ENCODE measurements around the gene OXCT1.
"Not testable (repeated sequence)": the region's sequence is repeated elsewhere in the genome, so short reads cannot be mapped to it uniquely, and the experiment has no call there.

Gene OXCT1

DNA sequence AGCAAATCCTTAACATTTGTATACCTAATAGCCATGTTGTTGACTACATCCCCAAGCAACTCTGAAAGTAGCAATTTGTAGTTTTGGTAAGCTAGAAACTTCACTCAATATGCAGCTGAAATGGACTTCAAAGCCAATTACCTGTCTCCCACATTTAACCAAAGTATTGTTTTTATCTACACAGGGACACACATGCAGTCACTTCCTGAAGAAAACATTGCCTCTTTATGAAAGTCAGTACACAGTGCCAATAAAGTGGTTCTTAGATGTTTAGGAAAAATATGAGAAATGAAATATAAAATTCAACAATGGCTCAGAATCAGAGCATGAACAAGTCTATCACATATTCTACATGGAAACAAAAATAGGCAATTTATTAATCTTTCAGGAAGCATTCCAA, 49.2 kb downstream of the OXCT1 start:
- no peak for DNase-seq (ENCODE audit: low spot score)

DNA sequence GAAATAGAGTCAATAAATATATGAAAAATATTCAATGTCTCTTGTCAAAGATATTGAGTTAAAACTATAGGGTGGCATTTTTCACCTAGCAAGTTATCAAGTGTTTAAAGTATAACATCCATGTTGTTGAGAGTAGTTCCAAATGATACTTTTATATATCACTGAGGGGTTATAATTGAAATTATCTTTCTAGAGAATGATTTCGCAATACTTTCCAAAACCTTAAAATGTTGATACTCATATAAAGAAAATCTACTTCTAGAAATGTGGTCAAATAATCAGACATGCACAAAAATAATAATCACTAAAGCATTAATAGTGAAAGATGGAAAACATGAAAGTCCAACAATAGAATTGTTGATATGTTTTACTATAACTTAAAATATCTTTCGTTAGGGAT, 50.1 kb downstream of the OXCT1 start:
- DNase-seq (ENCODE audit: low spot score), result no peak

DNA sequence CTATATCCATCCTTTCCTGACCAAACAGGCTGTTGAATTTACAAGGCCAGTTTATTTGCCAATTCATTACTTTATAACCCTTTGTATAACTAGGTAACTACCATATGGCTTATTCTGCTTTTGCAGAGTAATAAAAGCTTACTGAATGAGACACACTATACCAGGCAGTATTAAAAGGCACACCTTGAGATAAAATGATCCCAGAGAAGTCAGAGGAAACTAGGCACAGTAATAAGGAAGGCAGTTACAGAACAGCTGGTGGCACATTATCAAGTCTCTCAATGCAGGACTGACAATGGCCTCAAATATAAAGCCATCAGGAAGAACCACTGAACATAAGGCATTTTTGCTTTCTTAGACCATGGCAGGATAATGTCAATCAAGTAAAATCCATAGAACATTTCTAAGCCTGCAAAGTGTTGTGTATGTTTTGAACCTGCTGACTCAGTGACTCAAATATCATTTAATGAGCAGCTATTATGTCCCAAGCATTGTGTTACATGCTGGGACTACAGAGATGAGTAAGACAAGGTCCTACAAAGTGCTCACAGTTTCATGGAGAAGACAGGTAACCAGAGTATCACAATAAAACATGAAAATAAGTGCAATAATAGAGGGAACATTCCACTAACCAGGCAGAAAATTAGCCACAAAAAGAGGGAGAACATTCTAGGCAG, 52.5 kb downstream of the OXCT1 start:
- no peak for DNase-seq (ENCODE audit: low spot score)

DNA sequence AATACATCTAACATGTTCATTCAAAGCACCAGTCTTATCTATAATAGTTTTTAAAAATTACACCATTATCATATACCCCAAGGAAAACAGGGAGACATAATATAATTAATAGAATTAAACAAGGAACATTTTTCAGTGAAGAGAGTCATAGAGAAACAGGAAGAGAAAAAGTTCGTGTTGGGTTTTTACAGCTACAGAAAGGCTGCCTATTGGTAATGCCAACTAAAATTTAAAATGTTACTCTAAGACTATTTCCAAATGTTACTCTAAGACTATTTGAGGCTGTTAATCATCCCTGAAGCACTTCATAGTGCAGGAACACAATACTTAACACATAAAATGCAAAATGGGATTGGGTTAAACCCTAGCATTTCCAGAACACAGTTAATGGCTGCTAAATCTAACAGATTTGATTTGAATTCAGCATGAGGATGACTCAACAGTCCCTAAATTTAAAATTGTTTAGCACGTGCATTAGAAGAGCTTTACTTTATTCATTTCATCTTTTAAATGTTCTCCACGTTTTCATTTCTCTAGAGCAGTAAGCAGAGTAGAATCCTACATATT, 54.5 kb downstream of the OXCT1 start:
- no peak for DNase-seq (ENCODE audit: low spot score)

DNA sequence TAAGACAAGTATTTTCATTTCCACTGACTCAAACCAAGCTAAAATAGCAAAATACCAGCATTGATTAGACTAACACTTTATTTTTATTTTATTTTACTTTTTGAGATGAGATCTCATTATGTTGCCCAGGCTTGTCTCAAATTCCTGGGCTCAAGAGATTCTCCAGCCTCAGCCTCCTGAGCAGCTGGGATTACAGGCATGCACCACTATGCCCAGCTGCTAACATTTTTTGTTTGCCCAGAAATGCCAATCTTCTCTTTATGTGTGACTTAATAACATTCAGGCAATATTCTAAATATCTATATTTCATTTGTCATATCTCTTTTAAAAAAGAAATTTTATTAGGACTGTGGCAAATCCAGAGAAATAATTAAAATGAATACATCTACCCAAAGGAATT, 55.0 kb downstream of the OXCT1 start:
- no peak for DNase-seq (ENCODE audit: low spot score)

DNA sequence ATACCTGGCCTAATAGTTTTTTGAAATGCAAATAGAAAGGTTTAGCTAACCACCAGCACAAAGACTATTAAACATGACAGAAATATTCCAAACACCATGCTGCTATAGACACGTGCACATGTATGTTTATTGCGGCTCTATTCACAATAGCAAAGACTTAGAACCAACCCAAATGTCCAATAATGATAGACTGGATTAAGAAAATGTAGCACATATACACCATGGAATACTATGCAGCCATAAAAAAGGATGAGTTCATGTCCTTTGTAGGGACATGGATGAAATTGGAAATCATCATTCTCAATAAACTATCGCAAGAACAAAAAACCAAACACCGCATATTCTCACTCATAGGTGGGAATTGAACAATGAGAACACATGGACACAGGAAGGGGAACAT, 55.9 kb downstream of the OXCT1 start:
- not testable (repeated sequence) for DNase-seq (ENCODE audit: low spot score)

DNA sequence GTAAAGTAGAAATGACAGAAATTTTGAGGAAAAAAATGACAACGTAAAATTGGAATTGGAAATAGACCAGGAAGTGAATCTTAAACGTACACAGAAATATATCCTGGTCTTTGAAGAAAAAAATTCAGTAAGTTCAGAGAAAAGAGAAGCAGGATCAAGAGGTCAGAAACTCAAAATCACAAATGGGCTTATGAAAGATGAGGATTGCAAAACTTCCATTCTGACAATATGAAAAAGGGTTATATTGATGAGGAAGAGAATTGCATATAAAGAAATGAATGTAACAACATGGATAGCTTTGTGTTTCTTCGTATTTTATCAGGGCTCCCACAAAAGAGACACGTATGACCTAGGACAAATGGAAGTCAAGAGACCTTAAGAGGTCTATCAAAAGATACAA, 58.1 kb downstream of the OXCT1 start:
- no peak for DNase-seq (ENCODE audit: low spot score)

DNA sequence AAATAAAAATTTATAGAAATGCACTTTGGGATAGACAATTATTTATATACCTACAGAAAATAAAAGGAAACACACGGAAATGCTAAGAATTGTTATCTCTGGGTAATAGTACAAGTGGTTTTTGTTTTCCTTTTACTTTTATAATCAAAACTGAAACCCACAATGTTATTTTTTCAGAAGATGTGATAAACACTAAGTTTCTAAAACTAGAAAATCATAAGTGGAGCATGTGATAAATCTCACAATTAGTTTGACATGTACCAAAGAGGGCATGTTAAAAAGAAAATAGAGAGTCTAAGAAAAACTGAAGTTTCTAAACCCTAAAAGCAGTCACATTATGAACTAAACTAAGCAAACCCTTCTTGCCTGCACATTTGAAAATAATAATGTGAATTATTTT, 61.1 kb downstream of the OXCT1 start:
- DNase-seq (ENCODE audit: low spot score), result no peak

DNA sequence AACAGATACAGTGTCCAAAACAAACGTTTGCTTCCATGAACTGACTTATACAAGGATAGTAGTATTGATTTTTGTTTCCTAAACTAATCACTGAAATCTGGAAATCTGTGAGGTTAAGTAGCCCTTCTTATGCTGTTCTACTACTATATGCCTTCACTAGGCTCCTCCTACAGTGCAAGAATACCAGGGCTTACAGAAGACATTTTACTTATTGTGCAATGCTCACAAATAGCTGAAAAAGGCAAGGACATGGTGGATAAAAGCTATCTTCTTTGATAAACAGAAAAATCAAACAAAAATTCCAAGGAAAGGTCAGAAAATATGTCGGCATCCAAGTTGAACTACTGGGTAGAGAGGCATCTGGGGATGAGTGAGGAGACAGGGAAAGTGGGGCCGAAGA, 61.9 kb downstream of the OXCT1 start:
- DNase-seq (ENCODE audit: low spot score), result no peak

DNA sequence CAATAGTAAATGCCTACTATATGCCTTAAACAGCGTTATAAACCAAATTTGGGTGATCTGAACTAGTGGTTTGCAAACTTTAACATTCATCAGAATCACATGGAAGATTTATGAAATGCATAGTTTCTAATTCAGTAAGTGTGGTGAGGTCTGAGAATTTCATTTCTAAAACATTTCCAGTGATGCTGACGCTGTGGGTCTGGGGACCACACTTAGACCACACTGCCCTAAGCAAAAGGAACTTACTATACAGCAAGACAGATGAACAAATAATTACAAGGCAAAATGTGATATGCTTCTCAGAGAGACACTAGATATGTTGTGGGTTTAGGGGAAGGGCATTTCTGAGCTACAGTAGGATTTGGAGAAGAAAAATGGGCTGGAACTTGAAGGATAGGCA, 72.6 kb downstream of the OXCT1 start:
- no peak for DNase-seq (ENCODE audit: low spot score)

DNA sequence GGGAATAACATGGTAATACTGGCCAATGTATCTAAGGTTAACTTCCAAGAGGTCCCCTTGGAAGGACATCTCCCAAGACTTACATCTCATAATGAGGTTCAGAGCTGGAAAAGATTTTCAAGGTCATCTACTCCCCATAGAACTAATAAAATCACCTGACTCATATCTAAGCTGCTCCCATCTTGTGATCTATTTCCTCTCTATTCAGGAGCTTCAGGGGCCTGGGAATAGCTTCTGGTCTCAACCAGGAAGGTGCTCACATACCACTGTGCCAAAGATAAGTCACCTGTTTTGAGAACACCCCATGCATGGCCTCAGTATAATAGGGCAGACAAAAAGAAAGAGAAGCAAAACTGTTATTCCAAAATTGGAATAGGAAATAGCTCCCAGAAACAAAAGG, 74.2 kb downstream of the OXCT1 start:
- DNase-seq (ENCODE audit: low spot score), result no peak

DNA sequence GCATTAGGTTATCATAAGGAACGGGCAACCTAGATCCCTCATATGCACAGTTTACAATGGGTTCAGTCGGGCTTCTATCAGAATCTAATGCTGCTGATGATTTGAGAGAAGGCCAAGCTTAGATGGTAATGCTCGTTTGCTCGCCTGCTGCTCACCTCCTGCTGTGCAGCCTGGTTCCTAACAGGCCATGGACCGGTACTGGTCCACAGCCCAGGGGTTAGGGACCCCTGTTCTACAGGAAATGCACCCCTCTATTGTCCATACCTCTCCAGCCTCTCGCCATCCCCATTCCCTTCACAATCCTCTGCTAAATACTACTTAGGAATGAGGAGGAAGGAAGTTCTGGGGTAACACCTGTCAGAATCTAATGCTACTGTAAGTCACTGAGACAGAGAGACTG, 75.1 kb downstream of the OXCT1 start:
- DNase-seq (ENCODE audit: low spot score), result no peak

DNA sequence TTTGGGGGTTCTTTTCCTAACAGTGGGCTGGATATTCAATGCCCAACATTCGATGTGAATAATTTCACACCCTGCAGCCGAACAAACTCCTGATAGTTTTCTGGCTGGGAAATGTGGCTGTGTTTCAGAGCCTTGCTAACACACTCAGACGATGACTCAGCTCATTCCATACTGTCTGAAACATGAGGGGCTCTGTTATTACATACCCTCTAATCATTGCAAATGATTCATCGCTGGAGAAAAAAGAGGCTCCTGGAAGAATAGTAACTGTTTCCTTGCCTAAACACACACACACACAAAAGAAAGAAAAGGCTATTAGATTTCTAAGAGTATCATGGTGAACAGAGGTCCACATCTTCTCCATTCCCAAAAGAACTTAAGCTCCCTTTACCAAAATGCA, 75.8 kb downstream of the OXCT1 start:
- no peak for DNase-seq (ENCODE audit: low spot score)

DNA sequence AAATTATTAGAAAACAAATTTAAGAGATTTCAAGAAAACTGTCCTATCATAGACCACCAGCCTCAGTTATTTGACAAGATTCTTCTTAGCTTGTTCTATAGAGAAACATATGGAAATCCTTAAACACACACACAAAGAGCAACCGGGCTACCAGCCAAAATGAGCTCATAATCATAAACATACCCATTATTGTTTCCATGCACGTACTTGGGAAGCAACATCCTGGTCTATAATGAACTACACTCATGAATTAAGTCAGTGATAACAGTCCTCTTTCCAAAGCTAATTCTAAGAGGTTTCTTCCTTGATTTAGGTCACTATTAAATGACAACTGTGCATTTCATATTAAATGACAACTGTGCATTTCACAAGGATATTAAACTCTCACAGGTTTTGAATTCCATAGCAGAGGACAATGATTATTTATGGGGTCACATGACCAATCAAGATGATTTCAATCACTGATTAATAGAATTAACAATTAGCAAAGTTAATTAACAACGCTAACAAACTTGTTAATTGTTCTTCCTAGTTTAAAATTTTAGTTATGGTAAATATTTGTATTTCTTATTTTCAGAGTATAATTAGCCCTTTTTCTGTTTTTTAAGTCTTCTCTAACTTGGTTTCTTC, 77.0 kb downstream of the OXCT1 start:
- DNase-seq (ENCODE audit: low spot score), result no peak

DNA sequence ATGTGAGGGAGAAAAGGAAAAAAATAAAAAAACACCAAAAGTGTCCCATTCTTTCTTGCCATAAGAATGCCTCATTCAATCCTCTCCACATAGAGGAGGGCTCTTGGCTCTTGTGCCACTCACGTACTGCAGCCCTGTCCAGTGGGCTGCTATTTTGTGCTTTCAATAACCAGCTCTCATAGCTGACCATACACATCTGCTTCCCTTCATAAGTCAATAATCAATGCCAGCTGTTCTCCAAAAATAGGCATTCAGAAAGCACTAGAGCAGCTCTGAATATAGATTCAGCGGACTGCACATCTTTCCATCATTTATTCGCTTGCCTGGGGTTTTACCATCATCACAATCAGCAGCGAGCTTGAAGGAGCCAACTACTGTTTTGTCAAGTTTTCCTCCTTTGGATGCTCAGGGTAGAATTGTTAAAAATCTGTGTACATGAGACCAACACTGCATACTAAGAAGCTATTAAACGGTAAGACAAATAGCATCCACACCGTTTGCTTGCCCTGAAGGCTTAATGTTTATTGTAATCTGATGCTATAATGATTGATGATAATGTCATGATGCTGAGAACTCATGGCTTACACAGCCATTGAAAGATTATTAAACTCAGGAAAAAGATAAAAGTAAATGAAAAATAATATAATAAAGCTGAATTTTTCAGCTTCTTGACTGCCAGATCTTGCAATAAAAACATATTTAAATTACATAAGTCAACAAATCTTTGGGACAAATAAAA, 80.0 kb downstream of the OXCT1 start:
- no peak for DNase-seq (ENCODE audit: low spot score)

DNA sequence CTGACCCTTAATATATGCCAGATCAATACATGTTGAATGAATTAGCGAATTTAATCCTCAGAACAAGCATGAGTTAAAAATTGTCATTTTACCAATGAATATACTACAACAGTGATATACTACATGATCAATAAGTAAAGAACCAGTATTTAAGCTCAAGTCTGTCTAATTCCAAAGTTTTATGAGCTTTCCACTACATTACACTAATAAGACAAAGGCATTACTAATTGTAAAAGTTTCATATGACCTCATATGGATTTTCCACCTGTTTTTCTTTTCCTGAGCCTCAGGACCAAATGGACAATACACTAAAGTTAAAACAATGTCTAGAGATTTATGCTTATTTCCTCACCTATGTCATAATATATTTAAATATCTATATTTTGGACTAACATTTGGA, 80.8 kb downstream of the OXCT1 start:
- DNase-seq (ENCODE audit: low spot score), result no peak

DNA sequence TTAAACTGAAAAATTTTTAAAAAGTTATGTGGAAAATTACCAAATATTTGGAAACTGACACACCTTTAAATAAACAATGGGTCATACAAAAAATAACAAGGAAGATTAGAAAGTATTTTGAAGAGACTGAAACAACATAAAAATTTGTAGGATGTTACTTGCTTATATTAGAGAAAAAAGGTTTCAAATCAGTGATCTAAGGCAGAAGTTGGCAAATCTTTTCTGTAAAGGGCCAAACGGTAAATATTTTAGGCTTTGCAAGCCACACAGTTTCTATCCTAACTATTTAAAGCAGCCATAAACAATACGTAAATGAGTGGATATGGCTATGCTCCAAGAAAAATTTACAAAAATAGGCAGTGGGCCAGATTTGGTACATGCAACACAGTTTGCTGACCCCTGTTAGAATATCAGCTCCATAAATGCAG, 81.3 kb downstream of the OXCT1 start:
- no peak for DNase-seq (ENCODE audit: low spot score)

DNA sequence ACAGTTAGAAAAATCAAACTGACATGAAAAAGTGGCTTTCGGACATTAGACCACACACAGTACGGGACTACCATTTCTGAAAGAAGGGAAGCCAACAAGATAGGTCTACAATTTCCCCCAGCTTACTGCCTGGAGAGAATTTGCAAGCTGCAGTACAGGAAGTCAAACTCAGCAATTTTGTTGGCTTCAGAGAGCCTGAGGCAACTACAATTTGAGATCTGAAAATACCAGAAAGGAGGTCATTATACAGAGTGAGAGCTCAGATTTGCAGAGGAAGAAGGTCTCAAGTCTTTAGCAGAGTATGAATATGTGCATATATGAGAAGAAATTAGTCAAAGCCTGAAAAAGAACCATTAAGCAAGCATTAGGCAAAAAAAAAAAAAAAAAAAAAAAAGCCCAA, 83.0 kb downstream of the OXCT1 start:
- DNase-seq (ENCODE audit: low spot score), result no peak

DNA sequence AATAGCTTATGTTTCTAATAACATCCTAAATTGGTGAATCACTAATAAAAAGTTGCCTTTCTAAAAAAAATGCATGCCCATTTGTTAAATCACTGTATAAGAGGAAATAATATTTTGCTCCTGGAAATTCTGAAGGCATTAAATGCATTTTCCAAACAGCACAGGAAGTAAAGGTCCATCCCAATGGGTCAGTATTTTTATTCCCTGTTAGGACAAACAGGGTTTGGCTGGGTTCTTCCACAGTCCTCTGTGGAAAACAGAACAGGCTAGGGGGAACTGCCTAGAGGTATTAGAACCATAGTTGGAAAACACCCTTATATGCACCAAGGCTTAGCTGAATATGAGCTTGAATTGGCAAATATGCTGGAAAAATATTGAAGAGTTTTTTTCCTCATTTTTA, 85.2 kb downstream of the OXCT1 start:
- DNase-seq (ENCODE audit: low spot score), result no peak

DNA sequence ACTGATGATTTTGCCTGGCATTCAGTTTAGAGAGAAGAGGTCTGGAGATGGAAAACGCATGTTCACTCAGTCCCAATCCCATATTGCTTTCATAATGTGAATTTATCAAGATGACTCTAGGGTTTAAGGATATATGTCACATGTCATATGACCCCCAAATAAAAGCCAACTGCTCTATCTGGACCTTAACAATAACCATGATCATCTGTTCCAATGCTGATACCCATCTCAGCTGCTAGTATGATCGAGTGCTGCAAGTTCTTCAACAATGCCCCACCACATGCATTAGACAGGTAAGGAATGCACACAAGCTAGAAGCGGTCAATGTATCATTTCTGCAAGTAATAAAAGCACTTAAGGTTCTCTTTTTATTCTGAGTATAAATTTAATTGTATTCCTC, 91.8 kb downstream of the OXCT1 start:
- no peak for DNase-seq (ENCODE audit: low spot score)

DNA sequence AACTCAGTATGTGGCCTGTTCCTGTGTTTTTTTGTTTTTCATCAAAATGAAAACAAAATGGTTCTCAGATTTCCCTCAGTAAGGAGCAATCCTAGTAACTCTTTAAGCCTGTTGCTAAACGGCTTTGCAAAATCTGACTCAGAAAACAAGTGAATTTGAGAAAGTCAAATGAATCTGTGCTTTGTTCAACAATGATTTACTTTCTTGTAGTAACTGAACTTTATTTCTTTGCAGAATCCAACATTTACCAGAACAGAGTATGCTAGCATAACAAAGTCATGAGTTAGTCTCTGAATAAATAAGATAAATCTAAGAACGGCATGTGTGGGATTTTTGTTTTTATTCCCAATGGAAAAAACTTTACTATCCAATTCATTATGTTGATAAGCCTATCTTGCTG, 93.8 kb downstream of the OXCT1 start:
- no peak for DNase-seq (ENCODE audit: low spot score)

DNA sequence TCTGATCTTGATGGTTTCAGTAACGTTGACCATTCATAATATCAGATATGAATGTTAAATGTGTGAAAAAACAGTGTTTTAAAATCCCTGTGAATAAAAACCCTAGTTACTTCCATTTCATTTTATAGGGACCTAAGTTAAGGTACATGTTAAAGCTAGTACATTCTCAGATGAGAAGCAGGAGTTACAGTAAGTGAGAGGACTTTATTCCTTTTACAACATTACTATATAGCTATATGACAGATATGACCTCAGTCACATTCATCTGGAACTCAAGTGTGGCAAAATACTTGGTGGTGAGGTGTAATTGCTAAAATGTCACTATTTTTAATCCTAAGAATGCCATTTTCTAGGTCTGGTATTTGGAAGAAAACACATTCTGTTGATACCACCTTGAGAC, 96.4 kb downstream of the OXCT1 start:
- DNase-seq (ENCODE audit: low spot score), result no peak

DNA sequence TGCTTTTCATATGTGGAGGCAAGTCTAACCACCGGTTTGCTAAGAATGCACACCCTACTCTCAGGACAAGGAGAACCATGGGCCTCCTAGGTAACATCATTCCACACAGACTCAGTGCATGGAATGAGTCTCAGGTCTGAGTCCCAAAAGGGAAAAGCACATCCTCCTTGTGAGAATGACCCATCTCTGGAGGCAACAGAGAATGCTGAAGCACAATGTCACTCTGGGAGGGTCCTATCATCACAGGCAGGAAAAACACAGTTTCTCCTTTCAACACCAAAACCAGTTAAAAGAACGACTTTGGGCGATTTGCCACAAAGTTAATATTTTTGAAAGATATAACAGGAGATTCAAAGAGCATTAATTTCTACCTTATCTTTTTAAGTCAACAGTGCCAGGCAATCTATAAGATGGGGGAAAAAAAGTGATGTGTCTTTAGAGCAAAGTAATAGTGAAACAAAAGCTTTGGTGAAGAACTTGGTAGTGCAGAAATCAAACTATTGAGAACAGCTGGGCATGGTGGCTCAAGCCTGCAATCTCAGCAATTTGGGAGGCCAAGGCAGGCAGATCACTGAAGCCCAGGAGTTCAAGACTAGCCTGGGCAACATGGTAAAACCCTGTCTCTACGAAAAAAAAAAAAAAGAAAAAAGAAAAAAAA, 97.3 kb downstream of the OXCT1 start:
- DNase-seq (ENCODE audit: low spot score), result no peak

Data from CD4-positive, alpha-beta T cell treated with Interleukin-15 for 4 hours (primary cell).